ENCODE data around the gene TMEM255A. TPM values are rescaled to one million over a fixed set of nuclear protein-coding genes. Genes with fewer than 3 reads are reported as not detected.

The TMEM255A gene
- total RNA-seq, 1 experiment from 2014 or later = 0.31 TPM

- H3K27ac ChIP-seq (ENCODE audit: low read length) = no peak overlapping the region
- ATAC-seq (no peak), DNase-seq (ENCODE audit: low read depth, low spot score) (no peak)
- H3K36me3 ChIP-seq (ENCODE audit: control insufficient read depth, insufficient read depth, low read length) = no peaks in the 10 kb centered on the region
- no peaks in the 10 kb centered on the region for H3K9me3 ChIP-seq (ENCODE audit: control insufficient read depth, insufficient read depth, low read depth, low read length)
- CTCF ChIA-PET = no interaction called here
- TF ChIP-seq POLR2AphosphoS5 (IDR thresholded peaks at IDR 0.05; ENCODE audit: low read depth, low read length) = no peak
- TF ChIP-seq TCF7L2 (IDR thresholded peaks at IDR 0.05; ENCODE audit: low read depth, low read length) = no peak
- TF ChIP-seq SIN3A (IDR thresholded peaks at IDR 0.05; ENCODE audit: borderline replicate concordance, insufficient read depth, low read depth, low read length) = no peak
- TF ChIP-seq REST (IDR thresholded peaks at IDR 0.05; ENCODE audit: insufficient read depth in 1 of 2, low read depth in 2 of 2, low read length in 1 of 2) = no peak
- TF ChIP-seq CTCF (IDR thresholded peaks at IDR 0.05) = no peak
- POLR2A ChIA-PET = no interaction called here
- H3K4me1 ChIP-seq (ENCODE audit: control insufficient read depth, insufficient read depth, low read length) = peaks cover 7% of the 10 kb centered on the region; the same call in 1 of the 2 replicates
- peaks cover 4% of the 10 kb centered on the region; the same call in 1 of the 2 replicates for H3K27me3 ChIP-seq (ENCODE audit: control insufficient read depth, insufficient read depth, low read length)
- intact Hi-C loops (cut with micrococcal nuclease; ENCODE audit: unreplicated experiment) (no loop called here), in situ Hi-C loops (cut with HindIII; ENCODE audit: low pct_unique_long_range_greater_than_20kb, low sequenced_read_pairs) (no loop called here)
- BruUV-seq (replicated peaks) = no TSS peak
- H3K4me3 ChIP-seq (ENCODE audit: low read depth in 2 of 2, low read length in 2 of 2) = no peak overlapping the region
Measured at GRCh38 chrX:120242813-120243212, 68.4 kb downstream of the TMEM255A start.

GRCh38 chrX:120238933-120239332 is 72.3 kb downstream of the TMEM255A start:
- no peaks in the 10 kb centered on the region for H3K36me3 ChIP-seq (ENCODE audit: control insufficient read depth, insufficient read depth, low read length)
- intact Hi-C loops (cut with micrococcal nuclease; ENCODE audit: unreplicated experiment) = no loop called here
- no peak overlapping the region for H3K4me3 ChIP-seq (ENCODE audit: low read depth in 2 of 2, low read length in 2 of 2)
- H3K27ac ChIP-seq (ENCODE audit: low read length) = no peak overlapping the region
- ChIA-PET CTCF (interaction anchor here (0.7 kb wide), 1 partner anchor 78 kb away, joined by 5 read pairs; no protein-coding TSS in a partner anchor), POLR2A (no interaction called here)
- no peaks in the 10 kb centered on the region for H3K9me3 ChIP-seq (ENCODE audit: control insufficient read depth, insufficient read depth, low read depth, low read length)
- no peak for ATAC-seq
- no peaks in the 10 kb centered on the region; the same call in 1 of the 2 replicates for H3K27me3 ChIP-seq (ENCODE audit: control insufficient read depth, insufficient read depth, low read length)
- TF ChIP-seq REST (IDR thresholded peaks at IDR 0.05; ENCODE audit: insufficient read depth in 1 of 2, low read depth in 2 of 2, low read length in 1 of 2) (no peak), CTCF (IDR thresholded peaks at IDR 0.05) (no peak), POLR2AphosphoS5 (IDR thresholded peaks at IDR 0.05; ENCODE audit: low read depth, low read length) (no peak), TCF7L2 (IDR thresholded peaks at IDR 0.05; ENCODE audit: low read depth, low read length) (no peak), SIN3A (IDR thresholded peaks at IDR 0.05; ENCODE audit: borderline replicate concordance, insufficient read depth, low read depth, low read length) (no peak)
- BruUV-seq (replicated peaks) = no TSS peak
- DNase-seq (ENCODE audit: low read depth, low spot score) = no peak
- H3K4me1 ChIP-seq (ENCODE audit: control insufficient read depth, insufficient read depth, low read length) = peaks cover 6% of the 10 kb centered on the region; the same call in 1 of the 2 replicates
- in situ Hi-C loops (cut with HindIII; ENCODE audit: low pct_unique_long_range_greater_than_20kb, low sequenced_read_pairs) = no loop called here

Measured in Panc1 (cell line).